Naive thymus-derived CD4-positive, alpha-beta T cell (primary cell): ENCODE results near the gene CPZ. TPM values are rescaled to one million over a fixed set of nuclear protein-coding genes. Genes with fewer than 3 reads are reported as not detected.

Source experiments
- ATAC-seq: fragments of 150-1000 bp; cut with Tn5 transposase; 2 replicates; pipeline ENCODE4 v1.10.0; 2021; ENCODE audit warnings: mild to moderate bottlenecking, moderate library complexity
- CTCF ChIA-PET: fragments of 350-600 bp; sonication (Branson Sonifier 250); formaldehyde crosslinking; loops from one replicate; lab custom pipeline; 2021; ENCODE audit warnings: antibody characterized with exemption; lab: Charles Lee
- POLR2A ChIA-PET: fragments of 350-600 bp; sonication (Branson Sonifier 250); formaldehyde crosslinking; loops from one replicate; lab custom pipeline; 2021; ENCODE audit warnings: antibody characterized with exemption, inconsistent platforms; lab: Charles Lee
- DNase-seq, 9 donors: peaks; one replicate each; pipeline versions ENCODE4 v3.0.0 to v3.0.0-alpha.2; 2020 to 2022; ENCODE audit warnings: mixed read lengths in 1 of 9
- H3K27ac ChIP-seq: one replicate; pipeline ENCODE4 v1.7.0; 2013; ENCODE audit warnings: mild to moderate bottlenecking, low read depth, low read length, moderate library complexity
- H3K27me3 ChIP-seq, 2 donors: one replicate each; pipeline ENCODE4 v1.7.0; 2013; ENCODE audit warnings: low read length in 2 of 2, mild to moderate bottlenecking in 2 of 2, moderate library complexity in 2 of 2; ENCODE audit not compliant: control insufficient read depth in 2 of 2, insufficient read depth in 2 of 2
- H3K36me3 ChIP-seq, 3 experiments: 1 replicate in 2 of 3; 2 replicates in 1 of 3; pipeline ENCODE4 v1.7.0; 2013; ENCODE audit warnings: low read length in 3 of 3, mild to moderate bottlenecking in 3 of 3, moderate library complexity in 1 of 3; ENCODE audit not compliant: insufficient read depth in 3 of 3, control insufficient read depth in 2 of 3
- H3K4me1 ChIP-seq, 2 donors: one replicate each; pipeline ENCODE4 v1.7.0; 2013; ENCODE audit warnings: low read length in 2 of 2, mild to moderate bottlenecking in 2 of 2, moderate library complexity in 1 of 2; ENCODE audit not compliant: control insufficient read depth in 2 of 2, insufficient read depth in 2 of 2
- H3K4me3 ChIP-seq: 2 replicates; pipeline ENCODE4 v1.7.0; 2013; ENCODE audit warnings: mild to moderate bottlenecking, low read length
- H3K9me3 ChIP-seq, 3 experiments: 1 replicate in 2 of 3; 2 replicates in 1 of 3; pipeline ENCODE4 v1.7.0; 2013; ENCODE audit warnings: low read length in 3 of 3; ENCODE audit not compliant: control insufficient read depth in 2 of 3
- H3K27ac Mint-ChIP-seq, 9 donors: one replicate each; pipeline ENCODE4 v1.8.0; 2020 to 2022; ENCODE audit warnings: mixed read lengths in 9 of 9, mild to moderate bottlenecking in 8 of 9, moderate library complexity in 5 of 9, inconsistent platforms in 2 of 9
- H3K27me3 Mint-ChIP-seq, 5 donors: one replicate each; pipeline ENCODE4 v1.8.0; 2021 to 2022; ENCODE audit warnings: mixed read lengths in 5 of 5, mild to moderate bottlenecking in 1 of 5
- H3K36me3 Mint-ChIP-seq, 5 donors: one replicate each; pipeline ENCODE4 v1.8.0; 2020 to 2022; ENCODE audit warnings: mixed read lengths in 5 of 5, mild to moderate bottlenecking in 3 of 5, inconsistent platforms in 1 of 5
- H3K4me1 Mint-ChIP-seq, 7 donors: one replicate each; pipeline ENCODE4 v1.8.0; 2020 to 2022; ENCODE audit warnings: mixed read lengths in 7 of 7, mild to moderate bottlenecking in 3 of 7, inconsistent platforms in 1 of 7
- H3K4me3 Mint-ChIP-seq, 10 donors: one replicate each; pipeline ENCODE4 v1.8.0; 2020 to 2022; ENCODE audit warnings: mild to moderate bottlenecking in 10 of 10, mixed read lengths in 10 of 10, moderate library complexity in 6 of 10, inconsistent platforms in 2 of 10
- H3K9me3 Mint-ChIP-seq, 11 donors: one replicate each; pipeline ENCODE4 v1.8.0; 2020 to 2022; ENCODE audit warnings: mixed read lengths in 11 of 11, mild to moderate bottlenecking in 4 of 11, inconsistent platforms in 1 of 11, moderate library complexity in 1 of 11
- intact Hi-C, 2 donors: fragments of 100-400 bp; cut with micrococcal nuclease; formaldehyde crosslinking; loops; one replicate each; pipeline ENCODE4 v1.15.1; 2023
- polyA plus RNA-seq, 2 donors: library from polyadenylated mRNA; unstranded; fragments of 300-500 nt; fragmentation: Illumina TruSeq; gene quantifications; one replicate each; pipeline ENCODE4 v1.2.3, GENCODE V29; 2021
- total RNA-seq, 6 experiments: library from RNA in 5 of 6; stranded (reverse) in 5 of 6; gene quantifications; 1 replicate in 5 of 6; 2 replicates in 1 of 6; pipeline ENCODE4 v1.2.3 and lab custom pipeline; 2021 to 2026

Gene CPZ
- total and polyA plus RNA-seq, 7 experiments from 2014 or later: not detected

DNA sequence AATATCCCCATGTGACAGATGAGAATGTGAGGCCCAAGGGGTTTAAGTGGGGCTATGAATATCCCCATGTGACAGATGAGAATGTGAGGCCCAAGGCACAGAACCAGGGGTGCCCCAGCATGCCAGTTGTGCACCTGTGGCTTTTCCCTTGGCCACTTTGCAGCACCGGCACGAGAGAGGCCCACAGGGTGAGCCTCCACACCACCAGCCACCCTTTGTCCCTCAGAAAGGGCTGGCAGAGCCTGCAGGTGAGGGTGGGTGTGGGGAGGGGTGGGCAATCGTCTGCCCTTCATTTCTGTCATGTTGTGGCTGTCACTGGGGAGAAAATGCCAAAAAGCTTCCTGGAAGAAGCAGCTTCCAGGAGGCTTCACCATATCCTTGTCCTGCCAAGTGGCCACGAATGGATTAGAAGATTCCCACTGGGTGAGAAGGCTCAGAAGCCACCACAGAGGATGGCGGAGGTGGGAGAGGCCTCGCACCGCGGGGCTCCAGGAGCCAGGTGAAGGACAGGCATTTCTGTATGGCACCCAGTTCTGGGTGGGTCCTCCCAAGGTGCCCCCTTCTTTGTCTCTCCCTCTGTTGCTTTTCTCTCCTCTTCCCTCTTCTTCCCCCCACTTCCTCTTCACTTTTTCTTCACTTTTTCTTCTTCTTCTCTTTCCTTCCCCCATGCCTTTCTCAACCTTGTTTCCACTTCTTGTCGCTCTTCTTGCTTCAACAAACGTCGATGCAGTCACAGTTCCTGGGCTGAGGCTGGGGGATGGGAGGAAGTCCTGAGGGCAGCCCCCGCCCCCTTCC lies 12.8 kb upstream of the CPZ start:
- H3K9me3 ChIP-seq: no peaks in the 10 kb centered on the region
- Mint-ChIP-seq H3K9me3 (peaks cover 0 to 3% (median 0%) of the 10 kb centered on the region in 11 donors), H3K27ac (no peak overlapping the region), H3K4me3 (no peak overlapping the region), H3K27me3 (peaks cover 0 to 44% (median 25%) of the 10 kb centered on the region in 5 donors), H3K36me3 (no peaks in the 10 kb centered on the region), H3K4me1 (no peaks in the 10 kb centered on the region)
- H3K27me3 ChIP-seq: no peaks in the 10 kb centered on the region
- no peak overlapping the region for H3K4me3 ChIP-seq
- no peak overlapping the region for H3K27ac ChIP-seq
- no peaks in the 10 kb centered on the region for H3K4me1 ChIP-seq
- DNase-seq (no peak), ATAC-seq (no peak)
- intact Hi-C loops: no loop called here
- POLR2A ChIA-PET: no interaction called here
- CTCF ChIA-PET: no interaction called here
- no peaks in the 10 kb centered on the region for H3K36me3 ChIP-seq

DNA sequence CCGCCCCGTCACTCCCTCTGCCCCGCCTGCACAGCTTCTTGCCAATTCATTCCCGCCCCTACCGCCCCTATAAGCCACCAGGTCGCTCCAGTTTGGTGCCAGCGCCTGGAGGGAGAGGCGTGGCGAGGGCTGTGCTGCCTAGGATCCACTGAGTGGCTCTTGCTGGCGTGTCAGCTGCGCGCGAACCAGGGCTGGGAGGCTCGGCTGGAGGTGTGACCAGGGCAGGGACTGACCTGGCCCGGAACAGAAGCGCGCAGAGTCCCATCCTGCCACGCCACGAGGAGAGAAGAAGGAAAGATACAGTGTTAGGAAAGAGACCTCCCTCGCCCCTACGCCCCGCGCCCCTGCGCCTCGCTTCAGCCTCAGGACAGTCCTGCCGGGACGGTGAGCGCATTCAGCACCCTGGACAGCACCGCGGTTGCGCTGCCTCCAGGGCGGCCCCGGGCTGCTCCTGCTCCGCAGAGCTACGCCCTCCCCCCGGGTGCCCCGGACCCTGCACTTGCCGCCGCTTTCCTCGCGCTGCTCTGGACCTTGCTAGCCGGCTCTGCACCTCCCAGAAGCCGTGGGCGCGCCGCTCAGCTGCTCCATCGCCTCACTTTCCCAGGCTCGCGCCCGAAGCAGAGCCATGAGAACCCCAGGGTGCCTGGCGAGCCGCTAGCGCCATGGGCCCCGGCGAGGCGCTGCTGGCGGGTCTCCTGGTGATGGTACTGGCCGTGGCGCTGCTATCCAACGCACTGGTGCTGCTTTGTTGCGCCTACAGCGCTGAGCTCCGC lies 12.1 kb upstream of the CPZ start, which contains the start of gene GPR78:
TSS of gene GPR78 (plus strand) at position 72 of the 773 bp plus-strand sequence. CDS start at position 663, 591 bp downstream.
- H3K4me3 ChIP-seq: no peak within 1 kb of the TSS
- no peaks in the 10 kb centered on the region for H3K36me3 ChIP-seq
- ATAC-seq (peak; percentile 45), DNase-seq (peak in 3 of 9 donors; percentile 19 to 66 (median 19))
- intact Hi-C loops: no loop called here
- no peak within 1 kb of the TSS for H3K27ac ChIP-seq
- Mint-ChIP-seq H3K4me3 (no peak within 1 kb of the TSS), H3K36me3 (no peaks in the 10 kb centered on the region), H3K27me3 (peaks cover 0 to 48% (median 25%) of the 10 kb centered on the region in 5 donors), H3K4me1 (no peaks in the 10 kb centered on the region), H3K27ac (no peak within 1 kb of the TSS), H3K9me3 (peaks cover 0 to 3% (median 0%) of the 10 kb centered on the region in 11 donors)
- no peaks in the 10 kb centered on the region for H3K9me3 ChIP-seq
- POLR2A ChIA-PET: no interaction called here
- H3K27me3 ChIP-seq: no peaks in the 10 kb centered on the region
- no peaks in the 10 kb centered on the region for H3K4me1 ChIP-seq
- CTCF ChIA-PET: no interaction called here

DNA sequence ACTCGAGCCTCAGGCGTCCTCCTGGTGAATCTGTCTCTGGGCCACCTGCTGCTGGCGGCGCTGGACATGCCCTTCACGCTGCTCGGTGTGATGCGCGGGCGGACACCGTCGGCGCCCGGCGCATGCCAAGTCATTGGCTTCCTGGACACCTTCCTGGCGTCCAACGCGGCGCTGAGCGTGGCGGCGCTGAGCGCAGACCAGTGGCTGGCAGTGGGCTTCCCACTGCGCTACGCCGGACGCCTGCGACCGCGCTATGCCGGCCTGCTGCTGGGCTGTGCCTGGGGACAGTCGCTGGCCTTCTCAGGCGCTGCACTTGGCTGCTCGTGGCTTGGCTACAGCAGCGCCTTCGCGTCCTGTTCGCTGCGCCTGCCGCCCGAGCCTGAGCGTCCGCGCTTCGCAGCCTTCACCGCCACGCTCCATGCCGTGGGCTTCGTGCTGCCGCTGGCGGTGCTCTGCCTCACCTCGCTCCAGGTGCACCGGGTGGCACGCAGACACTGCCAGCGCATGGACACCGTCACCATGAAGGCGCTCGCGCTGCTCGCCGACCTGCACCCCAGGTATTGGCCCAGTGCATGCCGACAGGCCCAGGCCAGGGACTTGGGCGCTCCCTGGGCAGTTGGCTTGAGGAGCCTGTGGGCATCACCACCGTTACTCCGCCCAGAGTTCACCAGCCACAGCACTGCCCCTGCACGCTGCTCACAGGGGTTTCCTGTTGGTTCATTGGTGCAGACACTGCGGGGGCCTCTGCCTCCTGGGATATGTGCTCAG lies 11.3 kb upstream of the CPZ start:
- peaks cover 0 to 3% (median 0%) of the 10 kb centered on the region in 11 donors for H3K9me3 Mint-ChIP-seq
- H3K27me3 Mint-ChIP-seq: peaks cover 0 to 53% (median 25%) of the 10 kb centered on the region in 5 donors

DNA sequence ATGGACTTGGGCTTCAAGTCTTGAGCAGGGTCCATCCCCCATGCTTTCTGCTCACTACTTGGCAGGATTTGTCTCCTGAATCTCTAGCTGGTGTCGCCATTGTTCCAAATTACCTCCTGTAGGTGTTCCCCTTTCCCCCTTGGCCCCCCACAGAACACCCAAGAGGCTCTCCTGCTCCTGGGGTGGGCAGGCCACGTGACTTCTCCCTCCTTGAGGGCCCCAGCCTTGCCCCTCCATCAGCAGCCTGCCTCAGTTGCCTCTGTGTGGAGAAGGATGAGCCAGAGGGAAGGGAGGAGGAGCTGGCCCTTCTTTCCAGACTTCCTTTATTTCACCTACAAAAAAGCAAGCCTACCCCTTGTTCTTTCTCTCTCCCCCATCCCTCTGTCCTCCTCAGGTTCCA lies 10.5 kb upstream of the CPZ start:
- no peak overlapping the region for H3K4me3 ChIP-seq
- intact Hi-C loops: no loop called here
- Mint-ChIP-seq H3K9me3 (peaks cover 0 to 3% (median 0%) of the 10 kb centered on the region in 11 donors), H3K4me1 (no peaks in the 10 kb centered on the region), H3K4me3 (no peak overlapping the region), H3K36me3 (no peaks in the 10 kb centered on the region), H3K27ac (peak overlapping the region in 1 of 9 donors; percentile 59), H3K27me3 (peaks cover 0 to 52% (median 21%) of the 10 kb centered on the region in 5 donors)
- DNase-seq (no peak), ATAC-seq (no peak)
- H3K36me3 ChIP-seq: no peaks in the 10 kb centered on the region
- ChIA-PET POLR2A (no interaction called here), CTCF (no interaction called here)
- no peaks in the 10 kb centered on the region for H3K27me3 ChIP-seq
- no peak overlapping the region for H3K27ac ChIP-seq
- no peaks in the 10 kb centered on the region for H3K9me3 ChIP-seq
- H3K4me1 ChIP-seq: no peaks in the 10 kb centered on the region

More for the DNA sequence above, 11.3 kb upstream of the CPZ start:
- ChIA-PET POLR2A (no interaction called here), CTCF (no interaction called here)
- H3K27ac Mint-ChIP-seq: no peak overlapping the region
- Histone ChIP-seq H3K9me3 (no peaks in the 10 kb centered on the region), H3K27me3 (no peaks in the 10 kb centered on the region), H3K36me3 (no peaks in the 10 kb centered on the region), H3K4me3 (no peak overlapping the region), H3K27ac (no peak overlapping the region), H3K4me1 (no peaks in the 10 kb centered on the region)
- intact Hi-C loops: no loop called here
- no peaks in the 10 kb centered on the region for H3K4me1 Mint-ChIP-seq
- no peak overlapping the region for H3K4me3 Mint-ChIP-seq
- ATAC-seq (no peak), DNase-seq (no peak)
- no peaks in the 10 kb centered on the region for H3K36me3 Mint-ChIP-seq

DNA sequence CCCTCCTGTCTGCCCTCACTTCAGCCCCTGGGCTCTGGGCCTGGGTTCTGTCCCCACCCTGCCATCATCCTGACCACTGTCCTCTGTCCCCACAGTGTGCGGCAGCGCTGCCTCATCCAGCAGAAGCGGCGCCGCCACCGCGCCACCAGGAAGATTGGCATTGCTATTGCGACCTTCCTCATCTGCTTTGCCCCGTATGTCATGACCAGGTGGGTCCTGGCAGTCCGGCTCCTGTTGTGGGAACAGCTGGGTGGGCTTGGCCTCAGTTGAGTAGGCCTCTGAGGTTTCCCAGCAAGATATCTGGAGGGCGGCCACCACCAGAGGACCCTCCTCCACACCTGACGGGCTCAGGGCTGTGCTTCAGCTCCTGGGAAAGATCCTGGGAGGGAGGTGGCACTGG lies 10.1 kb upstream of the CPZ start:
- H3K4me1 Mint-ChIP-seq: no peaks in the 10 kb centered on the region
- Histone ChIP-seq H3K27ac (no peak overlapping the region), H3K4me3 (no peak overlapping the region), H3K4me1 (no peaks in the 10 kb centered on the region), H3K27me3 (no peaks in the 10 kb centered on the region), H3K9me3 (no peaks in the 10 kb centered on the region), H3K36me3 (no peaks in the 10 kb centered on the region)
- no peaks in the 10 kb centered on the region for H3K36me3 Mint-ChIP-seq
- H3K4me3 Mint-ChIP-seq: no peak overlapping the region
- intact Hi-C loops: no loop called here
- ChIA-PET POLR2A (no interaction called here), CTCF (no interaction called here)
- peaks cover 0 to 49% (median 20%) of the 10 kb centered on the region in 5 donors for H3K27me3 Mint-ChIP-seq
- H3K9me3 Mint-ChIP-seq: peaks cover 0 to 3% (median 0%) of the 10 kb centered on the region in 11 donors
- DNase-seq (no peak), ATAC-seq (no peak)
- peak overlapping the region in 1 of 9 donors; percentile 59 for H3K27ac Mint-ChIP-seq

DNA sequence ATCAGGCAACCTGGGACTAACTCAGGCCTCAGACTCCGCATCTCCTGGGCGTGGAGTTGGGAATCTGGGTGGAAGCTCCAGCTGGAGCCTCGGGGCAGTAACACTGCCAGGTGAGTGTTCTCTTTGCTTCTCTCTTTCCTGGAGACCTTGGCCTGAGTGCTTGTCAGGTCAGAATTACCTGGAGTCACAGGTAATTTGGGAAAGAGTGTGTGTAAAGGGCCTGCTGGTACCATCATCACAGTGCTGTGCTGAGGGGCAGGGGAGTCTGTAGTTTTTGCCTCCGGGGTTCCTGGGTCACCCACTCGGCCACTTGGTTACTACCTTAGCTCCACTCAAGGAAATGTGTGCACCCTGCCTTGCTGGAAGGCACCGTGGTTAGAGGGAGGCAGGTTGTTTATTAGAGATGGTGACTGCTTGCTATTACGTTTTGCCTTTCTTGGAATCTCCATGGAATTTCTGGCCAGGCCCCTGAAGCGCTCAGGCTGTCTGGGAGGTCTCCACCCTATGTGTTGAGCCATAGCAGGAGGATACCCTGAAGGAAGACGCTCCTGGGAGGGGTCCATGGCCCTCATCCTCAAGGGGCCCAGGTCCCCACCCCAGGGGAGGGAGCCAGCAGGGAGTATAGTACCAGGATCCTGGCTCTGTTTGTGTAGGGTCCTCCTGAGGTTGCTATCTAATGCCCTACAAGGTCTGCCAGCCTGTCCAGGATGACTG lies 9.5 kb upstream of the CPZ start:
- Histone ChIP-seq H3K36me3 (no peaks in the 10 kb centered on the region), H3K27me3 (no peaks in the 10 kb centered on the region), H3K9me3 (no peaks in the 10 kb centered on the region), H3K4me3 (no peak overlapping the region), H3K4me1 (no peaks in the 10 kb centered on the region), H3K27ac (no peak overlapping the region)
- Mint-ChIP-seq H3K27ac (no peak overlapping the region), H3K4me3 (no peak overlapping the region), H3K4me1 (no peaks in the 10 kb centered on the region), H3K9me3 (peaks cover 0 to 3% (median 0%) of the 10 kb centered on the region in 11 donors), H3K27me3 (peaks cover 0 to 43% (median 15%) of the 10 kb centered on the region in 5 donors), H3K36me3 (no peaks in the 10 kb centered on the region)
- no peak for DNase-seq
- POLR2A ChIA-PET: no interaction called here
- ATAC-seq: no peak
- intact Hi-C loops: no loop called here
- CTCF ChIA-PET: no interaction called here
